ENCODE data around the gene TRDMT1. TPM values are rescaled to one million over a fixed set of nuclear protein-coding genes. Genes with fewer than 3 reads are reported as not detected.

Gene TRDMT1
- total RNA-seq, 8 experiments from 2014 or later = 3.5 to 15.7 (median 10.0) TPM

DNA sequence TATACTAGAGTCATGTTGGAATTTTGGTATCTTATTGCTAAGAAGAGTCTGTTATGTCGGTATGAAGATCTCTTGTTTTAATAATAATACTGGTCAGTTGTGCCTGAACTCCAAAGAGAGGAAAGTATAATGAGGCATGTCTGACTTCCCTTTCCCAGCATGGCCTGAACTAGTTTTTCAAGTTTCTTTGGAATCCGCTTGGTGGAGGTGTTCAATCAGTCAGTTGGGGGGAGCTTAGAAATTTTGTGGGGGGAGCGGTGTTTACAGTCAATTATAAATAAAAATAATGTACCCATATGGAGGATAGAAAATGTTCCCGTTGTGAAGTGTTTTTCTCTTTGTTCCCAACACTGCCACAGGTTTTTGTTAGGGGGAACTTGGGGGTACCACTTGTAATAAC lies 1.5 kb upstream of the TRDMT1 start:
- WGBS, 10 experiments = 56 to 100% (median 98%) methylated on average over 1 to 4 of the region's 4 CpGs; no CpG with 5 or more reads in 1 of the 10 experiments
- Histone ChIP-seq H3K4me1 (replicated peaks in 1 of 2) (peaks cover 7 to 22% of the 10 kb centered on the region in 2 donors), H3K4me3 (no peak overlapping the region), H3K27ac (no peak overlapping the region)
- no peak for ATAC-seq (replicated peaks in 6 of 8)
- in situ Hi-C loops (cut with MboI; ENCODE audit: low pct_unique_long_range_greater_than_20kb in 2 of 9, low sequenced_read_pairs in 9 of 9, unreplicated experiment in 9 of 9) = loop anchor here in 2 of 9 experiments (10.0 to 25.0 kb wide), 2 partner anchors 166 to 178 kb away; no protein-coding TSS in a partner anchor

DNA sequence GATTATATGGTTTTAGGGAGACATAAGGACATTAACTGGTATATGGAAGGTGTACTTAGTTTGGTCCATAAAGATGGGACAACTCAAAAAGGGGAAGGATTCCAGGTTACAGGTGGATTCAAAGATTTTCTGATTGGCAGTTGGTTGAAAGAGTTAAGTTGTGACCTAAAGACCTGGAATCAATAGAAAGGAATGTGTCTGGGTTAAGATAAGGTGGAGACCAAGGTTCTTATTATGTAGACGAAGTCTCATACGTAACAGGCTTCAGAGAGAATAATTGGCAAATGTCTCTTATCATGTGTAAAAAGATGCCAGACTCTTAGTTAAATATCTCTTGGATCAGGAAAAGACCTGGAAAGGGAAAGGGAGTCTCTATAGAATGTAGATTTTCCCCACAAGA lies 1.0 kb upstream of the TRDMT1 start:
- in situ Hi-C loops (cut with MboI; ENCODE audit: low pct_unique_long_range_greater_than_20kb in 2 of 9, low sequenced_read_pairs in 9 of 9, unreplicated experiment in 9 of 9) = loop anchor here in 2 of 9 experiments (10.0 to 25.0 kb wide), 2 partner anchors 165 to 178 kb away; no protein-coding TSS in a partner anchor
- Histone ChIP-seq H3K4me1 (replicated peaks in 1 of 2) (peaks cover 7 to 22% of the 10 kb centered on the region in 2 donors), H3K27ac (peak overlapping the region; percentile 98 to 99), H3K4me3 (no peak overlapping the region)
- no peak for ATAC-seq (replicated peaks in 6 of 8)
- 62 to 100% (median 100%) methylated on average over 2 of the region's 2 CpGs; no CpG with 5 or more reads in 3 of the 10 experiments for WGBS, 10 experiments

DNA sequence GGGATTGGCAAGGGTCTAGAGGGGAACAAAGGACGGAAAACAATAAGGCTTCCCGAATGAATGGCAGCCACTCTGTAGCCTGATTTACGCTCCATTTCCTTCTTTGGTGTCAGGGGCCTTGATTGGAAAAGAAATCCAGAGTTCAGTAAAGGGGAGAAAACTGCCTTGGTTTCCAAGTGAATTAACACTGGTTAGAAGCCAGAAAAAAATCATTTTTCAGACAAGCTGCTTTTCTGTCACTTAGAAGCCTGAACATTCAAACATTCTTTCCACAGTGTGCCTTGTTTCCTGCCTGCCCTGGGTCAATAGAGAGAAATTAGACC lies 283 bp upstream of the TRDMT1 start:
- WGBS, 10 experiments = 0 to 11% (median 0%) methylated on average over 3 of the region's 3 CpGs; no CpG with 5 or more reads in 7 of the 10 experiments
- H3K4me1 ChIP-seq (replicated peaks in 1 of 2) = peaks cover 7 to 22% of the 10 kb centered on the region in 2 donors
- in situ Hi-C loops (cut with MboI; ENCODE audit: low pct_unique_long_range_greater_than_20kb in 2 of 9, low sequenced_read_pairs in 9 of 9, unreplicated experiment in 9 of 9) = loop anchor here in 2 of 9 experiments (10.0 to 25.0 kb wide), 2 partner anchors 164 to 177 kb away; no protein-coding TSS in a partner anchor
- no peak for ATAC-seq (replicated peaks in 6 of 8)
- peak overlapping the region; percentile 54 to 63 (median 59) for H3K4me3 ChIP-seq
- H3K27ac ChIP-seq = peak overlapping the region; percentile 98 to 99

DNA sequence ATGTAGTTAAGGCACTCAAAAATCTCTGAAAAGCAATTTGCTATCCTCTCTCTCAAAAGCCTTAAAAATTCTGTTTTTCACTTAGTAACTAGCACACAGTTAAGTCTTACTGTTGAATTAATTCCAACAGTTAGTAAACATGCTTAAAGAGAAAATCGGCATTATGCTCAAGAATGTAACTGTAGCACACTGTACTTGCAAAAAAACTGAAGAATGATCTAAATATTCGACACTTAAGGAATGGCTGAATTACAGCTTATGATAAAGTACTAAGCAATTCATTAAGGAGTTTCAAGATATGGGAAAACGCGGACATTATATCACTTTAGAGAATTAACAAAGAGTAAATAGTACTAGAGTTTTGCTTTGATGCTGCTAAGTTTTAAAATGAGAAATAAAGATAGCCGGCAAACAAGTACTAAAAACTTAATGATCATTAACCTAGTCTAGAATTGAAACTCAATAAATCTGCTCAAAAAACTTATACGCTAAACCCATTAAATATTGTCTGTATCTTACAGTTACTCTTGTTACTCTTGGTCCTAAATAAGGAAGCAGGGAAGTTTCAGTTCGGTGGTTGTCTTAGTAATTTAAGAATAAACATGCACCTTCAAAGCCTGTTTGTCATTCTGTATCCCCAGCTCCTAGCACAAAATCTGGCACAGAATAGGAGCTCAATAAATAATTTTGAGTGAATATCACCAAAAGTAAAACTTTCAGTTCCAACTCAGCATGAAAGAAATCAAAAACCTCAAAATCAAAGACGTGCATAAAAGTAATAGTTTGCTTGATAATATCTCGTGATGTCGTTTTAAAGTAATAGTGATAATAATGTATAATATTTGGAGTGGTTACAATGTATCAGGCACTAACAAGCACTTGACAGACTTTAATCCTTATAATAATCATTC lies 1.2 kb downstream of the TRDMT1 start:
- Histone ChIP-seq H3K4me3 (peak overlapping the region; percentile 54 to 63 (median 59)), H3K4me1 (replicated peaks in 1 of 2) (peaks cover 7 to 22% of the 10 kb centered on the region in 2 donors), H3K27ac (peak overlapping the region; percentile 98 to 99)
- 1 to 41% (median 12%) methylated on average over 4 to 10 of the region's 10 CpGs for WGBS, 10 experiments
- ATAC-seq (replicated peaks in 6 of 8) = no peak
- in situ Hi-C loops (cut with MboI; ENCODE audit: low pct_unique_long_range_greater_than_20kb in 2 of 9, low sequenced_read_pairs in 9 of 9, unreplicated experiment in 9 of 9) = loop anchor here in 2 of 9 experiments (10.0 to 25.0 kb wide), 2 partner anchors 163 to 175 kb away; no protein-coding TSS in a partner anchor

DNA sequence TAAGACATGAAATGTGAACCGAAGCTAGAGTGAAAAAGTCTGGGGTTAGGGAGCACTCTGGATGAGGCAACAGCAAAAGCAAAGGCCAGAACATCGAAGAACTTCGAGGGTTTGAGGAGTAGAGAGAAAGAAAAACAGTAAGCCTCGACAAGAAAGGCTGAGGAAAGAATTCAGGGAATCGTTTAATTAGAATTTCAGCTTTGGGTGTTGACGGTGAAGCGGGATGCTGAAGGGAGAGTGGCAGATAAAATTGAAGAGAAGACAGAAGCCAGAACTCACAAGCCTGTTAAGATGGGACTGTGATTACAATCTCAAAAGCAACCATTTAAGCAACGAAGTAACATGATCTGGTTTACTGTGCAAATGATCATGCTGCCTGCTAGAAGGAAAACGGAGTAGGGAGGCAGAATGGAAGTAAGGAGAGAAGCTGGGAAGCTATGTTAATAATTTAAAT lies 2.1 kb downstream of the TRDMT1 start:
- WGBS, 10 experiments = 4 to 16% (median 6%) methylated on average over 4 to 9 of the region's 9 CpGs
- no peak for ATAC-seq (replicated peaks in 6 of 8)
- peak overlapping the region; percentile 18 to 61 (median 56) for H3K4me3 ChIP-seq
- H3K4me1 ChIP-seq (replicated peaks in 1 of 2) = peaks cover 7 to 22% of the 10 kb centered on the region in 2 donors
- in situ Hi-C loops (cut with MboI; ENCODE audit: low pct_unique_long_range_greater_than_20kb in 2 of 9, low sequenced_read_pairs in 9 of 9, unreplicated experiment in 9 of 9) = no loop called here
- H3K27ac ChIP-seq = peak overlapping the region; percentile 98 to 99

DNA sequence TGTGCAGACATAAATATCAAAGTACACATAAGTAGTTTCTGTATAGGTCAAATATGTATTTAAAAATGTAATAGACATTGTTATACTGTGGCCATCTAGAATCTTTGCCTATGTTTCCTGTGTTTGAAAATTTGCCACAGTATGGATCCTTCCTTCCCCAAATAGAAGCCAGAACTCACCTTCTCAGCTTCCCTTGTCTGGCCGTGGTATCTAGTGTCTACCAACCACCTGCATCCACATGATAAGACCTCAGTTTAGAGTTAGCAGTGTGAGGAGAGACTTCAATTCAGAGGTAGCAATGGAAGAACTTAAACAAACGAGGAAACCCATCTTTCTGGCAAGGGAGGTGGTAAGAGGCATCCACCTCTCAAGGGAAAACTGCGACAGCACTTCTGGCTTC lies 4.9 kb downstream of the TRDMT1 start:
- no peak overlapping the region for H3K4me3 ChIP-seq
- no peak for ATAC-seq (replicated peaks in 6 of 8)
- WGBS, 10 experiments = 58 to 88% (median 72%) methylated on average over 1 to 3 of the region's 3 CpGs; no CpG with 5 or more reads in 5 of the 10 experiments
- in situ Hi-C loops (cut with MboI; ENCODE audit: low pct_unique_long_range_greater_than_20kb in 2 of 9, low sequenced_read_pairs in 9 of 9, unreplicated experiment in 9 of 9) = no loop called here
- H3K27ac ChIP-seq = no peak overlapping the region
- peaks cover 0 to 13% of the 10 kb centered on the region in 2 donors for H3K4me1 ChIP-seq (replicated peaks in 1 of 2)

DNA sequence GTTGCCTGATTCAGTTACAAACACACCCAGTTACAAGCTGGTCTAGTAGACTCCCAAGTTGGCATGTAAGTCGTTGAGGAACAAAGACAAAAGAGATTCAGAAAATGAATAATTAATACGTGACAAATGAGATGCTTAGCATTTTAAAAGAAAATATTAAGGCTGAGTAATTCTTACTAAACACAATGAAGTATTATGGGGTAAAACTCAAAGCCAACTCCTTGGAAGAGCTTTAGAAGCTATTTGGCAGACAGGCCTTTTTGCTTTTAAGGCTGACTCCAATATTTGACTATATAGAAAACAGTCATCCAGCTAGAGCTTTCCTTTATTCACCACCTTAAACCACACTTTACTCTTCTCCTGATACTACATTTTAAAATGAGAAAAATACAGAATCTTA lies 5.4 kb downstream of the TRDMT1 start:
- no peak for ATAC-seq (replicated peaks in 6 of 8)

DNA sequence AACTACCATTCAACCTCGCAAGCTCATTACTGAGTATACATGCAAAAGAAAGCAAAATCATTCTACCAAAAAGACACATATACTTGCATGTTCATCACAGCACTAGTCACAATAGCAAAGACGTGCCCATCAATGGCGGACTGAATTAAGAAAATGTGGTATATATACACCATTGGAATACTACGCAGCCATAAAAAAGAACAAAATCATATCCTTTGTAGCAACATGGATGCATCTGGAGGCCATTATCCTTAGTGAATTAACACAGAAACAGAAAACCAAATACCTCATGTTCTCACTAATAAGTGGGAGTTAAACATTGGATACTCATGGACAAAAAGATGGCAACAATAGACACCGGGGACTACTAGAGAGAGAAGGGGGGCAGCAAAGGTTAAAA lies 6.4 kb downstream of the TRDMT1 start:
- H3K4me1 ChIP-seq (replicated peaks in 1 of 2) = peaks cover 0 to 10% of the 10 kb centered on the region in 2 donors
- no peak overlapping the region for H3K4me3 ChIP-seq
- no peak overlapping the region for H3K27ac ChIP-seq
- ATAC-seq (replicated peaks in 6 of 8) = no peak
- in situ Hi-C loops (cut with MboI; ENCODE audit: low pct_unique_long_range_greater_than_20kb in 2 of 9, low sequenced_read_pairs in 9 of 9, unreplicated experiment in 9 of 9) = no loop called here
- 74 to 100% (median 98%) methylated on average over 1 to 5 of the region's 5 CpGs; no CpG with 5 or more reads in 2 of the 10 experiments for WGBS, 10 experiments

More for the DNA sequence above, 5.4 kb downstream of the TRDMT1 start:
- Histone ChIP-seq H3K27ac (no peak overlapping the region), H3K4me3 (no peak overlapping the region), H3K4me1 (replicated peaks in 1 of 2) (peaks cover 0 to 13% of the 10 kb centered on the region in 2 donors)
- 0 to 100% (median 74%) methylated on average over 1 to 2 of the region's 2 CpGs; no CpG with 5 or more reads in 1 of the 10 experiments for WGBS, 10 experiments
- in situ Hi-C loops (cut with MboI; ENCODE audit: low pct_unique_long_range_greater_than_20kb in 2 of 9, low sequenced_read_pairs in 9 of 9, unreplicated experiment in 9 of 9) = no loop called here

DNA sequence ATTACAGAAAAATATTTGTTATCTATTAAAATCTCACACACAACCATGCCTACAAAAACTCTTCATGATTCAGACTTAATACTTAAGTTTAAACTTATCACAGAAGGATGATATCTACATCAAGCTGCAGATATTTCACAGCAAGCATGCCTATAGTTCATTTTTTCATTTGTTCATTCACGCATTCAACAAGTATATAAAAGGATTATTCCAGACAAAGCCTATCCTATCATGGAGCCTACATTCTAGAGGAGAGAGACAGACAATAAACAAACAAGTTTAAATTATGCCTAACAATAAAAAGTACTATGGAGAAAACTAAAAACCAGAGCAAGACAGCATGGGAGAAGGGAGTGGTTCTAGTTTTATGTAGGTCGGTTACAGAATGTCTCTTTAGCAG lies 10.9 kb downstream of the TRDMT1 start:
- no peak overlapping the region for H3K27ac ChIP-seq
- in situ Hi-C loops (cut with MboI; ENCODE audit: low pct_unique_long_range_greater_than_20kb in 2 of 9, low sequenced_read_pairs in 9 of 9, unreplicated experiment in 9 of 9) = no loop called here
- H3K4me3 ChIP-seq = no peak overlapping the region
- WGBS, 10 experiments = 75 to 100% (median 100%) methylated on average over 1 to 2 of the region's 2 CpGs; no CpG with 5 or more reads in 1 of the 10 experiments
- H3K4me1 ChIP-seq (replicated peaks in 1 of 2) = no peaks in the 10 kb centered on the region
- no peak for ATAC-seq (replicated peaks in 6 of 8)

DNA sequence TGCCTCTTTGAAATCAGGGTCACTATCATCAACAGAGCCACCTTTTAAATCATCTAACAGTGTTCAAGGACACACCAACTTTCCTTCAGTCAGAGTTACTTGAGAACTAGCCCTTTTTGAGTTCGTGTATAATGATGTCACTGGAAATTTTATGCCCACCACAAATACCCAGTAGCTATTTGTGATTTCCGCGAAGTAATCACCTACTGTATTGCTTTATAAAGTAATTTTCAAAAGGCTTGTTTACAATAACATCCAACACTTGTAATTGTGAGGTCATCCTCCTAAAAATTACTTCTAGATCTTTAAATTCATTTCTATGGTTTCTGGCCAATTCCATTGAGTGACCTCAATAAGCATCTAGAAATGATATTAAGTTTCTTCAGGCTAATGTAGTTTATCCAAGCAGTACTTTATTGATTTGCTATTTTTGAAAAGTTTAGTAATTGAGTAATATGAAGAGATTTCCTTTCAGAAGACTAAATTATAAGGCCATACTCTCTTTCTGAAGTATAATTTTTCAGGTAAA lies 12.8 kb downstream of the TRDMT1 start:
- Histone ChIP-seq H3K4me3 (no peak overlapping the region), H3K27ac (no peak overlapping the region), H3K4me1 (replicated peaks in 1 of 2) (no peaks in the 10 kb centered on the region)
- WGBS, 10 experiments = 67 to 100% (median 95%) methylated on average over 2 to 3 of the region's 3 CpGs; no CpG with 5 or more reads in 1 of the 10 experiments
- in situ Hi-C loops (cut with MboI; ENCODE audit: low pct_unique_long_range_greater_than_20kb in 2 of 9, low sequenced_read_pairs in 9 of 9, unreplicated experiment in 9 of 9) = no loop called here
- ATAC-seq (replicated peaks in 6 of 8) = no peak

DNA sequence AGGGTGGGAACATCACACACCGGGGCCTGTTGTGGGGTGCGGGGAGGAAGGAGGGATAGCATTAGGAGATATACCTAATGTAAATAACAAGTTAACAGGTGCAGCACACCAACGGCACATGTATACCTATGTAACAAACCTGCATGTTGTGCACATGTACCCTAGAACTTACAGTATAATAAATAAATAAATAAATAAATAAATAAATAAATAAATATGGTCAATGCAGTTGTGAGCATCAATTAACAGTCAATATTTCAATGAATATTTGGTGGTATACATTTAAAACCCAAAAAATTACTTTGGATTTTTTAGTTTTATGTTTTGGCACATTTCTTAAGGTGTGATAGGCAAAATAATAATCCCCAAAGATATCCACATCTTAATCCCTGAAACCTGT lies 15.6 kb downstream of the TRDMT1 start:
- Histone ChIP-seq H3K4me1 (replicated peaks in 1 of 2) (peaks cover 0 to 2% of the 10 kb centered on the region in 2 donors), H3K4me3 (no peak overlapping the region), H3K27ac (no peak overlapping the region)
- WGBS, 10 experiments = 67 to 100% (median 92%) methylated on average over 1 to 3 of the region's 3 CpGs; no CpG with 5 or more reads in 5 of the 10 experiments
- ATAC-seq (replicated peaks in 6 of 8) = no peak
- in situ Hi-C loops (cut with MboI; ENCODE audit: low pct_unique_long_range_greater_than_20kb in 2 of 9, low sequenced_read_pairs in 9 of 9, unreplicated experiment in 9 of 9) = no loop called here

DNA sequence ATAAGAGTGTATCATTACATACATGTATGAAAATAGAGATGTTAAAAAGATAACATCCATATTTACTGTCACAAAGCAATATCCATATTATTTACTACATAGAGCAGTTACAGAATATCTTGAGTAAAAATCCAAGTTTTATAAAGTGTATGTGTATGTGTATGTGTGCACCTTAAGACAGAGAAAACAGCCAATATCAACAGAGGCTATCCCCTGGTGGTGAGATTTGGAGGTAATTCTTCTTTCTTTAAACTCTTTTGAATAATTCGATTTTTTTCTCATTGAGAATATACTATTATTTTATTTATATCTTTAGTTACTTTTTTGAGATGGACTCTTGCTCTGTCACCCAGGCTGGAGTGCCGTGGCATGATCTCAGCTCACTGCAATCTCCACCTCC lies 18.4 kb downstream of the TRDMT1 start:
- ATAC-seq (replicated peaks in 6 of 8) = no peak
- peaks cover 0 to 2% of the 10 kb centered on the region in 2 donors for H3K4me1 ChIP-seq (replicated peaks in 1 of 2)
- H3K27ac ChIP-seq = no peak overlapping the region
- in situ Hi-C loops (cut with MboI; ENCODE audit: low pct_unique_long_range_greater_than_20kb in 2 of 9, low sequenced_read_pairs in 9 of 9, unreplicated experiment in 9 of 9) = no loop called here
- no peak overlapping the region for H3K4me3 ChIP-seq
- 75 to 100% (median 90%) methylated on average over 1 to 2 of the region's 2 CpGs; no CpG with 5 or more reads in 1 of the 10 experiments for WGBS, 10 experiments

DNA sequence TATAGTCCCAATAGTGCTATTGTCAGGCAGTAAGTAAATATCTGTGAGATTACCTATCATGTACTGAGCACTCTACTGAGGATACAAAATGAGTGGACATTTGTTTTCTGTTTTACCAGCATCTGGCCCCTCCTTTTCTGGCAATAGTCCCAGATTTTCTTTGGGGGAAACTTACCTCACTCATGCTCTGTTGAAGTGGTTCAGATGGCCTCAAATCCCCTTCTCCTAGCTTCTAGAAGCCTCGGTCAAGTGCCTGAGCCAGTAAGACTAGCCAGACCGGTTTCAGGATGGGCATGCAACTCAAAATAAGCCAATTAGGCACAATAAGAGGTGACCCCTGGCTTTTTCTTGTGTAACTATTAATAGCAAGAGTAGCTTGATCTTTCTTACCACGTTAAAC lies 19.7 kb downstream of the TRDMT1 start:
- ATAC-seq (replicated peaks in 6 of 8) = peak in 2 of 8 experiments; percentile 19 to 32
- in situ Hi-C loops (cut with MboI; ENCODE audit: low pct_unique_long_range_greater_than_20kb in 2 of 9, low sequenced_read_pairs in 9 of 9, unreplicated experiment in 9 of 9) = no loop called here
- no peak overlapping the region for H3K27ac ChIP-seq
- H3K4me1 ChIP-seq (replicated peaks in 1 of 2) = peaks cover 0 to 2% of the 10 kb centered on the region in 2 donors
- H3K4me3 ChIP-seq = no peak overlapping the region
- WGBS, 10 experiments = 40 to 100% (median 85%) methylated on average over 1 to 3 of the region's 3 CpGs

All from motor neuron (in vitro differentiated cells).